Measurements from ENCODE around the gene MYMX.

The MYMX gene

DNA sequence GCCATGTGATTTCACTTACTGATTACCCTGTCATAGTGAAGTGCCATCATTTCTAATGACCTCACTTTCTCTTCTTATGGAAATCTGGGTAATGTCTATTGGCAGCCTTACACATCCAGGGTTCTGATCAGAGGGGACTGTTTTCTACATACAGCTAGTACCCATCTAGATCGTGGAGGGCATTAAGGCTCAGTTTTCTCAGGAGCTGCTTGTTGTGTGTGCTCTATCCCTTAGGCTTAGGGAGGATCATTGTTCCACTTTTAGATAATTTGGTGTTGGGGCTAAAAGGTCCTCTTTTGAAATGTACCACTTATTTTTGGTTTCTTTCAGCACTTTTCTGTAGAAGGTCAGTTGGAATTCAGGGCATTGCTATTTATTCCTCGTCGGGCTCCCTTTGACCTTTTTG lies 34.0 kb downstream of the MYMX start:
- no peak for DNase-seq (ENCODE audit: low spot score)

DNA sequence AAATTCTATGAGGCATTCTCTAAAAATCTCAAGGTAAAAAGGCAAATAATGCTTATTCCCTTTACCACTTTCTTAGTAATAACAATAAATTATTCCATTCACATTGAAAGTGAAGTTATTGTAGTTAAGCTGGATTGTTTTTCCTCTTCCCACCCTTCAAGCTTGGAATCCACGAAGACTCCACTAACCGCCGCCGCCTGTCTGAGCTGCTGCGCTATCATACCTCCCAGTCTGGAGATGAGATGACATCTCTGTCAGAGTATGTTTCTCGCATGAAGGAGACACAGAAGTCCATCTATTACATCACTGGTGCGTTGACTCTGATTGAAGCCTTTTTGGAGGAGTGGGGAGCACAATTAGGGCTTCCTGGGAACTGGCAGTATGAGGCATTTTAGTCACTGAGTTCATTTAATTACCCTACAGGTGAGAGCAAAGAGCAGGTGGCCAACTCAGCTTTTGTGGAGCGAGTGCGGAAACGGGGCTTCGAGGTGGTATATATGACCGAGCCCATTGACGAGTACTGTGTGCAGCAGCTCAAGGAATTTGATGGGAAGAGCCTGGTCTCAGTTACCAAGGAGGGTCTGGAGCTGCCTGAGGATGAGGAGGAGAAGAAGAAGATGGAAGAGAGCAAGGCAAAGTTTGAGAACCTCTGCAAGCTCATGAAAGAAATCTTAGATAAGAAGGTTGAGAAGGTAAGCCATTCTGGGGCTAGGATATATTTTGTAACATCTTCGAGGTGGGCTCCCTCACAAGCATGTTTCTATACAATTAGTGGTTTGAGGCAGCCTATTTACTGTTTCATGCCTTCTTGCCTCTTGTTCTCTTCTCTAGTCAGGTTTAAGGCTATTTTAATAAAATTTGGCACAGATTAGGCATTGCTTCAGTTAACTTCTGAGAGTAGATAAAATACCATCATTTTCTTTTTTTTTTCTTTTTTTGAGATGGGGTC lies 35.1 kb downstream of the MYMX start:
- no peak for DNase-seq (ENCODE audit: low spot score)

DNA sequence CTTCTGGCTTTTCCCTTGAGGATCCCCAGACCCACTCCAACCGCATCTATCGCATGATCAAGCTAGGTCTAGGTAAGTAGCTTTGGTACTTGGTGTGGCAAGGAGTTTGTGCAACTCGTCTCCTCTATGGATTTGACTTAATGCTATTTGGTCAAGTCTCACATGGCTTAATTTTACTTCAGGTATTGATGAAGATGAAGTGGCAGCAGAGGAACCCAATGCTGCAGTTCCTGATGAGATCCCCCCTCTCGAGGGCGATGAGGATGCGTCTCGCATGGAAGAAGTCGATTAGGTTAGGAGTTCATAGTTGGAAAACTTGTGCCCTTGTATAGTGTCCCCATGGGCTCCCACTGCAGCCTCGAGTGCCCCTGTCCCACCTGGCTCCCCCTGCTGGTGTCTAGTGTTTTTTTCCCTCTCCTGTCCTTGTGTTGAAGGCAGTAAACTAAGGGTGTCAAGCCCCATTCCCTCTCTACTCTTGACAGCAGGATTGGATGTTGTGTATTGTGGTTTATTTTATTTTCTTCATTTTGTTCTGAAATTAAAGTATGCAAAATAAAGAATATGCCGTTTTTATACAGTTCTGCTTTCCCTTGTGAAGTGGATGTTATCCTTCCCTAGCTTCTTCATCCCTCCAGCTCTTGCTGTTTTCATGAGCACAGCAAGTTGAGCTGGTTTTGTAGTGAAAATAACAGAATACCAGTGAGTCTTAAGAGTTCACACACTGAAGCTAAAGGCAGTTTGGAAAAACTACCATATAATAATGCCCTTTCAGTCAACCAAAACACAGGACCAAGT lies 36.8 kb downstream of the MYMX start:
- DNase-seq (ENCODE audit: low spot score) = peak; percentile 82

DNA sequence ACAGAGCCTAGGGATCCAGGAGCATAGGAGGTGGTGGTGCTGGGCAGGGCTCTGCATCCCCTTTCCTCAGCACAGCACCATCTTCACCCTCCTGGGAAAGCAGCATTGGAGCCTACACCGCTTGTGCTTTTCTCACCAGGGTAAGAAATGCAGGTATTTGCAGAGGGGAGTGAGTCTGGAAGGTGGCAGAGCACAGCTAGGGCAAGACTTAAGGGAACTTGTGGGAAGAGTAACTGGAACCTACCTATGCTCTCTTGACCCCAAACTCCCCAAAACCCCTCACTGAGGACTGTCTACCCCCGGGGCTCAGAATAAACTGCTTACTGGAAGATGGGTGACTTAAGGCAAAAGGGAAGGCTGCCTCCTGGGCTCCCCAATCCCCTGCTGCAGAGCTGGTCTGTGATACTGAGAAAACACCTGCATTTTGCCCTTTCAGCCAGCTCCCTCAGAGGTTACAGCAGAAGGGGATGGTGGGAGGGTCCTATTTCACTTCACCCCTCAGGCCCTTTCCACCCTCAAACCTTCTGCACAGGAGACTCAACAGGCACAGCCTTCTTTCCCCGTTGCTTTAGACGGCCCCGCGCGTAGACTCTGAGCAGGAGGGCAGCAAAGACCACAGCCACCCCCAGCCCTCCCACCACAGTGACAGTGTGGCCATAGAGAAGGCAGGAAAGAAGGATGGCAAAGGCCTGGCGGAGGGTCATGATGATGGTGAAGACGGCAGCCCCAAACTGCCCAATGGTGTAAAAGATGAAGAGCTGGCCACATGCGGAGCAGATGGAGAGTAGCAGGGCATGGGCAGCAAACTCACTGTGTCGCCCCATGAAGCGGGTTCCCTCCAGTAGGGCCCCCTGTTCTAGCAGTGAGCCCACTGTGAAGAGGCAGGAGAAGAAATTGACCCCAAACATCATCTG lies 37.7 kb downstream of the MYMX start:
- no peak for DNase-seq (ENCODE audit: low spot score)

DNA sequence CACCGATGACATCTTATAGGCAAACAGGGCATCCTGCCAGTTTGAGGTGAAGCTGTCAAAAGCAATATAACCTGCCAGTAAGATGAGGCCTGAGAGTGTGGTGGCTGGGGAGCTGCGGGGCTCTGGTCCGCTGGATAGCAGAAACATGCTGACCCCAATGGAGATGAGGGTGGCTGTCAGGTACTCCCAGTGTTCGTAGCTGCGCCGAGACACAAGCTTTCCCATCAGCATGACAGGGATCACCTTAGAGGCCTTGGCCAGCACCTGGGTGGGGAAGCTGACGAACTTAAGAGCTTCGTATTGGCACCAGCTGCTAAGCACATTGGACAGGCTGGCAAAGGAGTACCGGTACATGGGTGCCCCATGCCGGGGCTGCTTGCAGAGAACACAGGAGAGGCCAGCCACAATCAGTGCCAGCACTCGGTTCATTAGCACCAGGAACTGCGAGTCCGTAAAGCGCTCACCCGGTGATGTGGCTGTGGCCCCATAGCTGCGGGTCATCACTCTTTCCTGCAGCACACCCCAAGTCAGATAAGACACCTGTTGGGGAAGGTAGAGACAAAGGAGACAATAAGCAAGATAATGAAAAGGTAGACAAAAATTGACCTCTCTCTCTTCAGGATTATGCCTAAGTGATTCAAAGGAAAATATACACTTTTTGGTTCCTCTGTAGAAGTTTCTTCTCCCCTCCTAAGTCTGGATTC lies 38.5 kb downstream of the MYMX start:
- DNase-seq (ENCODE audit: low spot score) = no peak

DNA sequence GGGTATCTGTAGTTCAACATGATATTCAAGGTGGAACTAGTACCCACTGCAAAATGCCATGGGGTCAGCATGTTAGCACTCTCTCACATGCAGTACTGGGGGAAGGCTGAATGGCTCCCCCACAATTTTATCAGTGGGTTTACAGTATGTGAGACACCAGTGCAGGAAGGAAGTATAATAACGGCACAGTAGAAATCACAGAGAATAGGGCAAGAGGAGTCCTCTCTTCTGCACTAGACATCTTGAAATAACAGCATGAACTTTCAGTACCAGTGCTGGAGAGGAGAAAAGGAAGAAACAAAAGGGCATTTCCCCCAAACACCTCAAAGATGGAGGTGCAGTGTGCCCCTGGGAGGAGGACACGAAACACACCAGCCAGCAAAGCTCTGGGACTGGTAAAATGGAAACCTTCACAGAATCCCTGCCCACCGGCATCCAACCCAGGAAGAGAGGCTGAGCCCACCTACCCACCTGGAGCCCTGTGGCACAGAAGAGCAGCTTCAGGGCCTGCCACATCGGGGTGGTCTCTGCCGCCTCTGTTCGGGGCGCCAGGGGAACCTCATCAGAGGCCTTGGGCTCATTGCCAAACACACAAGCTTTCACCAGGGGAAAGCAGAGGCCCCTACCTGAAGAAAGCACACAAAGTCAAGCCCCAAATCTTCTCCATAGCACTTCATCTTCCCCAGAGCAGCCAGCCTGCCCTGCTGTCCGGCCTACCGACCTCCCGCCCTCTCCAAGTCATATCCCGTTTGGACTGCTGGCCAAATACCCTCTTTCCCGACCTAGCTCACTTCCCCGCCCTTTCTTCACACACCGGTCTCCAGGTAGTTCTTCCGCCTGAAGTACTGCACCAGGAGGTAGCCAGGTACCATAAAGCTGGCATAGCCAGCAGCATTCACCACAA lies 39.4 kb downstream of the MYMX start:
- no peak for DNase-seq (ENCODE audit: low spot score)

DNA sequence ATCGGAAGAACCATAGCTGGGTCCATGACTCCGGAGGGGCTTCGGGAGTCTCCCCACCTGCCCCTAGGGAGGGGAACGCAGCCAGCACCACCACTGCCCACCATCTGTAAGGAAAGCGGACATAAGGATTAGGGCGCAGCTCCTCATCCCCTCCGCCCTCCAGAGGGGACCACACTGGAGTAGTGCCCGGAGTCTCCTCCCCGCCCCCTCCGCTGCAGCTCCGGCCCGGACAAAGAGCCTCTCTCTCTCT lies 40.0 kb downstream of the MYMX start:
- DNase-seq (ENCODE audit: low spot score) = no peak

DNA sequence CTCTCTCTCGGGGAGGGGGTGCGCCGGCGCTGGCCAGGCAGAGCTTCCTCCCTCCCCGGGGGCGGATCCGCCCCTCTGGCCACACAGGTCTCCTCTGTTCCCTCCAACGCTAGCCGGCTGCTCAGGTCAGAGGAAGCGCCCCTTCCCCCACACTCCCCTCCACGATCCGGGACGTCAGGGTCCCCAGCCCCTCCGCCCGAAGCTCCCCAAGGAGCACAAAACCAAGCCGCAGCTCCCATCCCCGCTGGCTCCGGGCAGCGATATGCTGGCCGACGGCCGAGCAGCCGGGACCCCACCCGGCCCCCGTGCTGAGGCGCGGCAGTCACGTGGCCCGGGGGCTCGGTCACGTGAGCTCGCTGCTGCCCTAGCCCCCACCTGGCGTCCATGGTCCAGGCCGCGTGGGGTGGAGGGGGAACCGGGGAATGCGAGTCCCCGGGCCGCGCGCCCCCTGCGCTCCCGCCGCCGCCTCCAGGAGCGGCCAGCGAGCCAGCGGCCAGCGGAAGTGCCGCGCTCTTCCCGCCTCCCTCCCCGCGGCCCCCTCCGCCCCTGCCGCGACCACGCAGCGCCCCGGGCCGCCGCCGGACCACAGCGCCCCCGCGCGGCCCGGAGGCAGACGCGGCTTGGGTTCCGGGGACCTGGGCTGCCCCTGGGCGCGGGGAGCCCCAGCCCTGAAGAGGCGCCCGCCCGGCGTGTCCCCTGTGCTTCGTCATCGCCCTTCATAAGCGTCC lies 40.5 kb downstream of the MYMX start, which contains the start of gene SLC35B2:
Gene SLC35B2, minus strand, starts transcription at position 504 of the 728 bp plus-strand sequence. Its CDS starts 118 bp downstream, at position 386.
- DNase-seq (ENCODE audit: low spot score) = peak; percentile 82

DNA sequence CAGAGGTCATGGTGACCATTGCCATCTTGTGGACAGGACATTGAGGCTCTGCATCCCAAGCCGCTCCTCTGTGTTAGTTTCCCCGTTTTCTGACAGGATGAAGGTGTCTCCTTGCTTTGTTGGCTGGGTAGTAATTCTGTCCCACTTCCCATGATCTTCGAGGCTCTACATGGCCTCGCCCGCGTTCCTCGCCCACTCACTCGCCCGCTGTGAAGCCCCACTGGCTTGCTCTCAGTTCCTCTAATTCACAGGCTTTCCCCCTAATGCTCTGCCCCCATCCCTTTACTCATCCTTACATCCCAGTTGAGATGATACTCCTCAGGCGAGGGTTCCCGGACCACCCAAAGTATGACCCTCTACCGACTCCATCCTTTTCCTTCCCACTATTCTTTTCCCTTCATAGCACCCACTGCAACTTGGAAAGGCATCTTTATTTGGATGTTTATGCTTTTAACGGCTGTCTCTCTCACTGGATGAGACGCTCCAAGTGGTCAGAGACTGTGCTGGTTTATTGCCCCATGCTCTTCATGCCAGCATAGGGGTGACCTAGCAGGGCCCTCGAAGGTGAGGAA lies 41.1 kb downstream of the MYMX start:
- DNase-seq (ENCODE audit: low spot score) = peak; percentile 7

DNA sequence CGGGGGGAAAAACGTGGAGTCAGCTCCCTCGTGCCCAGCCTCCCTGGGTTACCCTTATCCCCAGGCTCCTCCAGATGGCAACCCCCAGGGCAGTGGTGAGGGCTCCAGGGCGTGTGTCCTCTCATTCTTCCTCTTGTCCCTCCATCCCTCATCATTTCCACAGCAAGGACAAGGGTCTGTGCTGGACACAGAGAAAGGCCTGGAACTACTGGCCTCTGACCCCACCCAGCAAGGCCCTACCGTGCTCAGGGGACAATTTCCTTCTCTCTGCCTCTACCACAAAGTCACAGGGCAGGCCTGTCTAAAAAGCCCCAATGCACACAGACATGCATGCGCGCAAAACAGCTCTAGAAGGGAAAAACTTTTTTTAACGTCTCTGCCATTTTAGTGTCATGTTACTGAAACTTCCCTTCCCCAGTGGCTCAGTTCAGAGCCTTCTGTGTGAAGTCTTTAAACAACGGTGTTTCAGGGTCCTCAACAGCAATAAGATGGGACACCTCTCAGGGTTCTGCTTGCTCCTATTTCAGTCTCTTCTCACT lies 41.7 kb downstream of the MYMX start:
- DNase-seq (ENCODE audit: low spot score) = no peak

DNA sequence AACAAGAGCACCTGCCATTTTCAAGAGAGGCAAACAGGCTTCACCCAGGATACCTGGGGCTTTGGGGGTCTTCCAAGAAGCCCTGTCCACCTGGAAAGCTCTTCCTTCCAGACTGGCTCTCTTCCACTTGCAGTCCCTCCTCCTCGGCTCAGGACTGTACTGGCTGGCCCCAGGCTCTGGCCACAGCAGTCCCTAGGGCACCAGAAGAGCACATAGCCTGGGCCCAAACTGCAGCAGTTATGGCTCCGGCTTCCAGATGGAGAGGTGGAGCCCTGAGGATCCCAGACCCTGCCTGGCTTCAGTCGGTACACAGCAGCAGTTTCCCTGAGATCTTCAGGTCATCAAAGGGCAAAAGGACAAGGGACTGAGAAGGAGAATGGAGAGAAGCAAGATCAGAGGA lies 42.2 kb downstream of the MYMX start:
- no peak for DNase-seq (ENCODE audit: low spot score)

DNA sequence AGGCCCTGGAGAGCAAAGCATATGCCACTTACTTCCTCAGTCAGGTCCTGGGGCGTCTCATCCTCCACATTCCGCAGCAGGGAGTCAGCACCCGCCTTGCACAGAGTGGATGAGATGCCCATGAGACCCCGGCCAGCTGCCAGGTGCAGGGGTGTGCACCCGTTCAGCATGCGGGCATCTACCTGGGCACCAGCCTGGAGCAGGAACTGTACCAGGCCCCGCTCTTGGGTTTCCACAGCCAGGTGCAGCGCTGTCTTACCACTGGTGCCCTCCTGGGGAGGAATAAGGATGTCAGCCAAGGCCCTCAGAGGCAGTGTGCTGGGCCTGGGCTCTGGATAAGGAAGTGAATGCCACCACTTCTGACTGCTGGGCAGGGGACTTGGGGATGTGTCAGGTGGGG lies 43.3 kb downstream of the MYMX start:
- DNase-seq (ENCODE audit: low spot score) = no peak

DNA sequence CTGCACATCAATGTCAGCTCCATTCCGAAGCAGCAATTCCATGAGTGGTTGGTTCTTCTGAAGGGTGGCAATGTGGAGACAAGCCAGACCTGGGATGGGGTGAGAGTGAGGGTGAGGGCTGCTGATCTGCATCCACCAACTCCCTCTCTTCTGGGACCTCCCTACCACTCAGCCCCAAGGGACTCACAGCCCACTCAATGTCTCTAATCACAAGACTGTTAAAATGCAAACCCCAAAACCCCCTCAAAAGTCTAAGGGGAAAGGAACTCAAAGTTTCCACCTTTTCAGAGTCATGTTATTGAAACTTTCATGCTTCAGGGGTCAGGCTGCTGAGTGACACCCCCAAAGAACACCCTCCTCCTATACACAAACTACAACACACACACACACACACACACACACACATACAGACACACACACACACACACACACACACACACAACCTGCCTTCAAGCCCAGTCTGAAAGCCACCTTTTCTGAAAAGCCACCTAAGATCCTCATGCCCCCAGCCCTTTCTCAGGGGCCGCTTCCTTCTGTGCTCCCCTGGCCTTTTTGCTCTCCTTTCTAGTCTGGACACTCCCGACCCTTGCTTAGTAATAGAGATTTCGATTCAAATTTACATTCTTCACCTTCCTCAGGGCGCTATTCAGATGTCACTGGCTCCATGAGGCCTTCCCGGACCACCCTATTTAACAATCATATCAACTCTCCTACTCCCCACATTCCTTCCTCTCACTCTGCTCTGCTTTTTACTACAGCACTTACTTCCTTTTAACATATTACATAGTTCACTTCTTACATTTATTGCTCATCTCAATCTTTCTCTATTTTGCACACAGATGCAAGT lies 43.9 kb downstream of the MYMX start:
- no peak for DNase-seq (ENCODE audit: low spot score)

DNA sequence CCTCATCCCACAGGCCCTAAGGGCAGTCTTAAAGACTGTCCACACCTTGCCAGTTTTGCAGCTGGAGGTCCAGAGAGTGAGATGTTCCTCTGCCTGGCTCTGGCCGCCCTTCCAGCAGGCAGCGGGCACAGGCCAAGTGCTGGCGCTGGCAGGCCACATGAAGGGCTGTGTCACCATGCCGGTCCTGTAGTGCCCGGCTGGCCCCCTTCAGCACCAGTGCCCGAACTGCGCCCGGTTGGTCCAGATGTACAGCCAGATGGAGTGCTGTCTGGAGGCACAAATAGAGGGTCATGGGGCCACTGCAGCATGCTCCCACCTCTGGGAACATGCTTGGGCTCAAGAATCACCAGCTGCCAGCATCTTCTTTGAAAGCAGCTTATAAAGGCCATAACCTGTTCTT lies 44.9 kb downstream of the MYMX start:
- DNase-seq (ENCODE audit: low spot score) = no peak

DNA sequence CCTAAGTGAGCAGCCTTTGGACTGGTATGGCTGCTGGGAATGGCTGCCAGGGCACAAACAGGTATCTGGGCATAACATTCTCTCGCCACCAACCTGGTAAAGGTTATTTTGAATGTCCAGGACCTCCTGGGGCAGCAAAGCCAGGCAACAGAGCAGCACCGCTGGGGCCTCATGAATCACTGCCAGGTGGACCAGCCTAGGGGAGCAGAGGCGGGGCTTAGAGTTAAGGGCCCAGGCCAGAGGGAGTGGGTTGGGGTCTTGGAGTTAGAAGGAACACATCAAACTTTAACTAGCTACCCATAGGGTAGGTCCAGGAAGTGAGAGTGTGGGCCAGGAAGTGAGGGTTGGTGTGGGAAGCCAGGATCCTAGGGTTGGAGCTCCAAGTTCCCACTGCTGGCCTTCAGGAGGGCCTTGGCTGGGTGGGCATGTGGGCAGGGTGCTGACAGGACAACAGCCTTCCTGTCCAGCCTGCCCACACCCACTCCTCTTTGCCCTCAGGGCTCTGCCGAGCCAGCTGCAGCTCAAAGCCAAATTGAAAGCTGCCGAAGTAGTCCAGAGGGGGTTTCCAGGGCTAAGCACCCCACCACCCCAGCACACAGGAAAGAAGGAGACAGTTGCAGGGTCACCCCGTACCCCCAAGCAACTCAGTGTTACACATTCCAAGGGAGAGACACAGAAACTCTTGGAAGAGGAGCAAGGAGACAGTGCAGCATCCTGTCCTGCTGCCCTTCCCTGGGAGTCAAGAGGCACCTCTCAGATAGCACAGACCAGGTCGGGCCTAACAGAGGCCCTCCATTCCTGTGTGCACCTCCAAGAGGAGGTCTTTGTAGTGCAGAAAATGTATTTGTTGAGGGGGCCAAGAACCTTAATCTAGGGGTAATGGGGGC lies 46.0 kb downstream of the MYMX start:
- DNase-seq (ENCODE audit: low spot score) = no peak

DNA sequence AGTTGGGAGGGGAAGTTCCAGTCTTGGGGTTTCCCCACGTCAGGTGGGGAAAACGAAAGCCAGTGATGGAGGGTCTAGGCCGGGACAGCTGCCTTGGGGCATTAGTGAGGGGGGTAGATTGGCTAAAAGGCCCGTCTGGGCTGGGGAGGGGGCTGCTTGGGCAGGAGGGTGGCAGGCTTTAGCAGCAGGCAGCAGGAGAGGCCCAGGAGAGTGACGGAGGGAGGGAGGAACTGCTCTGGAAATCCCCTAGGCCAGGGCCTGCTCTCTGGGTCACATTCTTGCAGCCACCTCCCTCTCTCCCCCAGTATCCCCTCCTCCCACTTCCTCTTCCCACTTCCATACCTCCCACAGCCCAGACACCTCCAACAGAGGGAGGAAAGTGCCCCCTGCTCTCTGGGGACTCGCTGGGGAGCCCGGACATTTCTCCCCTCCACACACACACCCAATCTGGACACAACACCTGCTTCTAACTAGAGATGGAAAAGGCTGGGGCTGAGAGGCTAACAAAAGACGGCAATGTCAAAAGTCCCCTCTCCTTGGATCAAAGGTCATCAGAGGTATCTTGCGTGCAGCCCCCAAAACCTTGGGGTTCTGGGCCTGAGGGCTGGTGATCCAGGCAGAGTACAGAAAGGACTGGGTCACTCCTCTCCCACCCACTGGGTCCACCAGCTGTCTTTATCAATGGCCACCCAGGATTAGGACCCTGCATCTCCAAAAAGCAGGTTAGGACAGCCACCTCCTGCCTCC lies 46.8 kb downstream of the MYMX start:
- no peak for DNase-seq (ENCODE audit: low spot score)
